Stomach (tissue), 4 donors: ENCODE results near the gene FGF14.

Experiments
- CTCF ChIP-seq, 7 experiments: fragments of 450-650 bp in 4 of 7; fragments of 200-600 bp in 3 of 7; sonication (generic) in 3 of 7; IDR thresholded peaks; one replicate each; pipeline ENCODE4 v1.5.1; 2016 to 2019; ENCODE audit warnings: antibody characterized with exemption in 7 of 7, control low read depth in 2 of 7, mild to moderate bottlenecking in 1 of 7
- EP300 ChIP-seq: sonication (generic); formaldehyde crosslinking; IDR thresholded peaks from one replicate; pipeline ENCODE4 v1.6.1; 2017; ENCODE audit warnings: antibody characterized with exemption
- POLR2A ChIP-seq, 4 donors: fragments of 450-650 bp; IDR thresholded peaks; one replicate each; pipeline ENCODE4 v1.6.1; 2016; ENCODE audit warnings: antibody characterized with exemption in 4 of 4, control low read depth in 2 of 4, mild to moderate bottlenecking in 1 of 4, moderate library complexity in 1 of 4

GRCh38 chr13:101817898-101818297 is 584.0 kb downstream of the FGF14 start:
- TF ChIP-seq CTCF (IDR thresholded peaks at IDR 0.05): no peak
- no peak for TF ChIP-seq POLR2A (IDR thresholded peaks at IDR 0.05)
- TF ChIP-seq EP300: no peak
